Metanephros (tissue), 2 donors: ENCODE measurements around the gene SAA4. TPM values are rescaled to one million over a fixed set of nuclear protein-coding genes. Genes with fewer than 3 reads are reported as not detected.

Experiments
- small RNA-seq: library from RNA; depleted of rRNA; stranded (forward); fragments of <200 nt; gene quantifications from one replicate; pipeline ENCODE3, GENCODE V24; 2014; ENCODE audit warnings: low replicate concordance
- total RNA-seq: library from RNA; depleted of rRNA; stranded (reverse); fragments of >200 nt; gene quantifications from one replicate; pipeline ENCODE4 v1.2.3, GENCODE V29; 2014

Gene SAA4, protein sequence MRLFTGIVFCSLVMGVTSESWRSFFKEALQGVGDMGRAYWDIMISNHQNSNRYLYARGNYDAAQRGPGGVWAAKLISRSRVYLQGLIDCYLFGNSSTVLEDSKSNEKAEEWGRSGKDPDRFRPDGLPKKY
- not detected for total RNA-seq

DNA sequence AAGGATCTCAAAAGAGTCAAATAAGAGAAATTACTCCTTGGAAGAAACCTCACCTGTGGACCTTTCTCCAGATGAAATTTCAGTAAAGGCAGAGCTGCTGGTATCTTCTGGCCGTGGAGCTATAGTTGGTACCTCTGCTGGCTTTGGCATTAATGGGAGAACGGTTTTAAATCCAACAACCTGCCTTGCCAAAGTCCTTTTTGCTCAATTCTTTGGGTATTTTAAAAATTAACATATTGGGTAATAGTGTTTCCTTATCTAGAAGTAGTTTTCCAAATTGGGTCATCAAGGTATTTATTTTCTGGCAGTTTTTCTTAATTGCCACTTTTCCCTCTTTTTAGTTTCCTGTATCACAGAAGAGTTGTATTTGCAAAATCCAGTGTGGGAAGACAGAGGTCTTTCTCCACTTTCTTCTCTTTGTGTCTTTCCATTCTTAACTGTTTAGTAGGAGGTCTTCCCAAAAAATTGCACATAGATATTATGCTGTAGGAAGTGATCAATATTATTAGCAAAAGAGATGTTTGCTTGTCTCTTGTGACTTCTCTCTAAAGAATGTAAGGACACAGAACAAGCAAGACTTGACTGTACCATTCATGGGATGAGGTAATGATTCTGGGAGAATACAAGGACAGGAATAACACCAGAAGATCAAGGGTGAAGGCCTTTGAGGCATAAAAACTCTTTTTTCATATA, at the start of gene SAA4:
Gene SAA4 (minus strand): TSS at position 139 of the 693 bp plus-strand sequence. CDS start 876 bp downstream, outside the sequence.

DNA sequence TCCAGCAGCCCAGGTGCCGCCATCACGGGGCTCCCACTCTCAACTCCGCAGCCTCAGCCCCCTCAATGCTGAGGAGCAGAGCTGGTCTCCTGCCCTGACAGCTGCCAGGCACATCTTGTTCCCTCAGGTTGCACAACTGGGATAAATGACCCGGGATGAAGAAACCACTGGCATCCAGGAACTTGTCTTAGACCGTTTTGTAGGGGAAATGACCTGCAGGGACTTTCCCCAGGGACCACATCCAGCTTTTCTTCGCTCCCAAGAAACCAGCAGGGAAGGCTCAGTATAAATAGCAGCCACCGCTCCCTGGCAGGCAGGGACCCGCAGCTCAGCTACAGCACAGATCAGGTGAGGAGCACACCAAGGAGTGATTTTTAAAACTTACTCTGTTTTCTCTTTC, 29.3 kb upstream of the SAA4 start, which contains the start of gene SAA1:
Gene SAA1 (plus strand): TSS at position 316 of the 400 bp plus-strand sequence. CDS start 624 bp downstream, outside the sequence.

DNA sequence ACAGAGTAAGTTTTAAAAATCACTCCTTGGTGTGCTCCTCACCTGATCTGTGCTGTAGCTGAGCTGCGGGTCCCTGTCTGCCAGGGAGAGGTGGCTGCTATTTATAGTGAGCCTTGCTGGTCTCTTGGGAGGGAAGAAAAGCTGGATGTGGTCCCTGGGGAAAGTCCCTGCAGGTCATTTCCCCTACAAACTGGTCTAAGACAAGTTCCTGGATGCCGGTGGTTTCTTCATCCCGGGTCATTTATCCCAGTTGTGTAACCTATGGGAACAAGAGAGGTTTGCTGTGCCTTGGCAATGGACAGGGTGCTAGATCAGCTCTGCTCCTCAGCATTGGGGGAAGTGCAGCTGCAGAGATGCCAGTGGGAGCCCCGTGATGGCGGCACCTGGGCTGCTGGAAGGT, 12.0 kb upstream of the SAA4 start, which contains the start of gene SAA2:
Gene SAA2 (minus strand): TSS at position 108 of the 400 bp plus-strand sequence. CDS start 657 bp downstream, outside the sequence.

Small RNA genes within 50 kb of the gene (small RNA-seq; reads per million reads assigned to genes)
- not detected for gene RNA5SP333
- not detected for gene RNA5SP334

Other genes starting within 250 kb of the SAA4 start
- gene SERGEF, start 223.8 kb downstream of the SAA4 start, total RNA-seq: 14.2 TPM
- gene TPH1, start 190.5 kb downstream of the SAA4 start, total RNA-seq: 0.47 TPM
- gene SAAL1, start 130.7 kb downstream of the SAA4 start, total RNA-seq: 14.6 TPM
- gene MRGPRX3, start 104.2 kb downstream of the SAA4 start, total RNA-seq: not detected
- gene MRGPRX4, start 64.0 kb downstream of the SAA4 start, total RNA-seq: not detected
- not detected for gene SAA2, start 11.9 kb upstream of the SAA4 start, total RNA-seq
- not detected for gene SAA1, start 29.5 kb upstream of the SAA4 start, total RNA-seq
- gene HPS5, start 85.3 kb upstream of the SAA4 start, total RNA-seq: 25.2 TPM
- gene GTF2H1, start 85.8 kb upstream of the SAA4 start, total RNA-seq: 50.1 TPM
- 285 TPM for gene LDHA, start 157.8 kb upstream of the SAA4 start, total RNA-seq
- 0.23 TPM for gene LDHC, start 175.5 kb upstream of the SAA4 start, total RNA-seq
- 0.12 TPM for gene LDHAL6A, start 219.1 kb upstream of the SAA4 start, total RNA-seq